HL-60 (cell line): Measurements from ENCODE around the gene MAGEF1.

Source experiments
- DNase-seq, 2 experiments: peaks; one replicate each; pipeline ENCODE4 v3.0.0-alpha.2; 2010 to 2020; ENCODE audit warnings: low read depth in 1 of 2, low spot score in 1 of 2
- H3K27ac ChIP-seq: fragments of 250-450 bp; sonication (Bioruptor Pico); replicated peaks from 2 replicates; pipeline ENCODE4 v1.5.1; 2020; ENCODE audit warnings: mild to moderate bottlenecking, moderate library complexity
- H3K27me3 ChIP-seq: fragments of 250-450 bp; sonication (Bioruptor Pico); 2 replicates; pipeline ENCODE4 v1.5.1; 2021; ENCODE audit warnings: mild to moderate bottlenecking, moderate library complexity; ENCODE audit not compliant: insufficient read depth, poor library complexity, severe bottlenecking
- H3K4me3 ChIP-seq: replicated peaks from 2 replicates; pipeline ENCODE4 v1.5.1; 2011; ENCODE audit warnings: mild to moderate bottlenecking, control low read depth, low read length; ENCODE audit not compliant: insufficient read depth
- CTCF ChIP-seq: IDR thresholded peaks from one replicate; pipeline ENCODE4 v1.5.1; 2011; ENCODE audit warnings: low read length, control low read depth, inconsistent platforms; ENCODE audit not compliant: insufficient read depth
- GABPA ChIP-seq: IDR thresholded peaks from 2 replicates; pipeline ENCODE4 v1.6.1; 2012; ENCODE audit warnings: low read depth
- POLR2AphosphoS5 ChIP-seq: IDR thresholded peaks from 2 replicates; pipeline ENCODE4 v1.6.1; 2012; ENCODE audit warnings: low read depth
- REST ChIP-seq: IDR thresholded peaks from 2 replicates; pipeline ENCODE4 v1.6.1; 2012; ENCODE audit warnings: low read depth; ENCODE audit not compliant: insufficient replicate concordance
- SPI1 ChIP-seq: IDR thresholded peaks from 2 replicates; pipeline ENCODE4 v1.6.1; 2012; ENCODE audit warnings: low read depth, mild to moderate bottlenecking, borderline replicate concordance

The MAGEF1 gene

GRCh38 chr3:184755315-184755731, 43.5 kb upstream of the MAGEF1 start:
- no peak for DNase-seq
- Histone ChIP-seq H3K4me3 (no peak overlapping the region), H3K27me3 (no peaks in the 10 kb centered on the region), H3K27ac (no peak overlapping the region)
- no peak for TF ChIP-seq CTCF
- TF ChIP-seq POLR2AphosphoS5: no peak
- TF ChIP-seq GABPA: no peak
- no peak for TF ChIP-seq REST
- TF ChIP-seq SPI1: no peak

GRCh38 chr3:184752361-184752760, 40.5 kb upstream of the MAGEF1 start:
- no peak overlapping the region for H3K4me3 ChIP-seq
- no peak for DNase-seq
- TF ChIP-seq REST (no peak), POLR2AphosphoS5 (no peak), GABPA (no peak), SPI1 (no peak)
- no peaks in the 10 kb centered on the region for H3K27me3 ChIP-seq
- H3K27ac ChIP-seq: no peak overlapping the region

GRCh38 chr3:184751204-184752040, 39.6 kb upstream of the MAGEF1 start:
- H3K27me3 ChIP-seq: no peaks in the 10 kb centered on the region
- no peak overlapping the region for H3K27ac ChIP-seq
- H3K4me3 ChIP-seq: no peak overlapping the region
- TF ChIP-seq REST (no peak), SPI1 (no peak), GABPA (no peak), POLR2AphosphoS5 (no peak)
- no peak for DNase-seq
